ENCODE measurements around the gene PPP6R1. TPM values are rescaled to one million over a fixed set of nuclear protein-coding genes. Genes with fewer than 3 reads are reported as not detected.

PPP6R1 gene
- total and polyA plus RNA-seq, 5 experiments from 2014 or later: 57.3 to 168 (median 131) TPM

DNA sequence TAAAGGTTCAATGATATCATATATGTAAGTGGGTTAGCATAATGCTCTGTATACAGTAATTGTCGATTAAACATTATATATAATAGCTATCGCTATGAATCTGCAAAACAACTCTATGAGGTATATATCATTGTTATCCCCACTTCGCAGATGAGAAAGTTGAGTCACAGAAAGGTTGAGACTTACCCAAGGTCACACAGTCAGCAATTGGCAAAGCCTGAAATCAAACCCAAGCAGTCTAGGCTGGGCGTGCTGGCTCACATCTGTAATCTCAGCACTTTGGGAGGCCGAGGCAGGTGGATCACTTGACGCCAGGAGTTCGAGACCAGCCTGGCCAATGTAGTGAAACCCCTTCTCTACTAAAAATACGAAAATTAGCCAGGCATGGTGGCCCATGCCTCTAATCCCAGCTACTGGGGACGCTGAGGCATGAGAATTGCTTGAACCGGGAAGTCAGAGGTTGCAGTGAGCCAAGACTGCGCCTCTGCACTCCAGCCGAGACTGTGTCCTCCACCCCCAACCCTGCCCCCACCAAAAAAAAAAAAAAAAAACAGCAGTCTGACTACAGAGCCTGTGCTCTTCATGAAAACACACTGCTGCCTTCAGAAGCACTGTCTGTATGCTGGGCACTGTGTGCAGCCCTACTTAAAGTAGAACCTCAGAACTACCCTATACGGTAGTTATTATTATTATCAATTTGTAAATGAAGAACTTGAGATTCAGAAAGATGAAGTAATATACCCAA, 19.7 kb upstream of the PPP6R1 start:
- Mint-ChIP-seq H3K4me3 (peak overlapping the region; percentile 52 to 100 (median 88)), H3K36me3 (peaks cover 0 to 37% (median 5%) of the 10 kb centered on the region in 3 donors), H3K9me3 (no peaks in the 10 kb centered on the region), H3K27ac (peak overlapping the region in 9 of 10 donors; percentile 37 to 100 (median 99)), H3K27me3 (no peaks in the 10 kb centered on the region), H3K4me1 (peaks cover 16 to 57% (median 37%) of the 10 kb centered on the region in 4 donors)
- DNase-seq (no peak), ATAC-seq (no peak)
- POLR2A ChIA-PET: interaction anchor here (0.6 to 6.9 kb wide), 6 partner anchors 15 to 236 kb away, joined by 3 to 142 read pairs (median 6); partner anchors contain the start of genes KMT5C, PPP6R1 and UBE2S

GRCh38 chr19:55277494-55277893, 18.7 kb upstream of the PPP6R1 start:
- DNase-seq: no peak
- H3K27me3 Mint-ChIP-seq: no peaks in the 10 kb centered on the region
- ATAC-seq: no peak
- H3K27ac Mint-ChIP-seq: peak overlapping the region in 4 of 10 donors; percentile 56 to 100 (median 88)
- H3K9me3 Mint-ChIP-seq: no peaks in the 10 kb centered on the region
- peaks cover 13 to 49% (median 30%) of the 10 kb centered on the region in 4 donors for H3K4me1 Mint-ChIP-seq
- peaks cover 0 to 46% (median 9%) of the 10 kb centered on the region in 3 donors for H3K36me3 Mint-ChIP-seq
- POLR2A ChIA-PET: interaction anchor here (0.6 to 6.9 kb wide), 4 partner anchors 14 to 237 kb away, joined by 3 to 142 read pairs (median 4); partner anchors contain the start of gene PPP6R1
- peak overlapping the region in 6 of 10 donors; percentile 16 to 77 (median 51) for H3K4me3 Mint-ChIP-seq

- Mint-ChIP-seq H3K4me1 (peaks cover 17 to 46% (median 32%) of the 10 kb centered on the region in 4 donors), H3K36me3 (peaks cover 0 to 52% (median 15%) of the 10 kb centered on the region in 3 donors), H3K27me3 (no peaks in the 10 kb centered on the region), H3K27ac (peak overlapping the region in 8 of 10 donors; percentile 56 to 100 (median 68)), H3K4me3 (peak overlapping the region in 7 of 10 donors; percentile 16 to 77 (median 33)), H3K9me3 (no peaks in the 10 kb centered on the region)
- ATAC-seq (no peak), DNase-seq (no peak)
- POLR2A ChIA-PET: interaction anchor here (6.9 kb wide), 1 partner anchor 20 kb away, joined by 142 read pairs; the partner anchor contains the start of gene PPP6R1
Measured at GRCh38 chr19:55276720-55277430, 18.1 kb upstream of the PPP6R1 start.

DNA sequence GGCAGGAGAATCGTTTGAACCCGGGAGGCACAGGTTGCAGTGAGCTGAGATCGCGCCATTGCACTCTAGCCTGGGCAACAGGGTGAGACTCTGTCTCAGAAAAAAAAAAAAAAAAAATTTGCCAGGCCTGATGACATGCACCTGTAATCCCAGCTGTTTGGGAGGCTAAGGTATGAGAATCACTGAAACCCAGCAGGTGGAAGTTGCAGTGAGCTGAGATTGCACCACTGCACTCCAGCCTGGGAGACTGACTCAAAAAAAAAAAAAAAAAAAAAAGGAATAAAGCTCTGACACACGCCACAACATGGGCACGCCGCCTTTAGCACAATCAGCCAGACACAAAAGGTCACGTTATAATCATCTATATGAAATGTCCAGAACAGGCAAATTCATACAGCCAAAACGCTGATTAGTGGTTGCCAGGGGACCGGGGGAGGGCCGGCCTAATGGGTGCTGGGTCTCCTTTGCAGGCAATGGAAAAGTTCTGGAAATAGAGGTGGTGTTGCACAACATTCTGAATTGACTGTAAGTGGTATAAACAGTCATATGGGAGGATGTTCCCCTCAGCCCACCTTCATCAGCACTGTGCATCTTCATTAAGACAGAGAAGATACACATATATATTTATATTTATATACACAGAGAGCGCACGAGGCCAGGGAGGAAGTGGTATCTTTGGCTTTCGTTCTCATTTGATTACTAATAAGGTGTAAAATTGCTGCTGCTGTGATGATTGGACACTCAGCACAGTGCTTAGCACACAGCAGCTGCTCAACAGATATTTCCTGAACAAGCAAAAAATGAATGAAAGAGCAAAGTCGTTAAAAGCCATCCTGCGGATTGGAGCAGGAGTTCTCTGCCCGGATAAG, 17.3 kb upstream of the PPP6R1 start:
- DNase-seq: no peak
- peaks cover 0 to 59% (median 20%) of the 10 kb centered on the region in 3 donors for H3K36me3 Mint-ChIP-seq
- peaks cover 17 to 42% (median 26%) of the 10 kb centered on the region in 4 donors for H3K4me1 Mint-ChIP-seq
- POLR2A ChIA-PET: interaction anchor here (0.6 to 0.7 kb wide), 4 partner anchors 19 to 186 kb away, joined by 3 to 6 read pairs (median 4); no protein-coding TSS in a partner anchor
- no peaks in the 10 kb centered on the region for H3K9me3 Mint-ChIP-seq
- no peak for ATAC-seq
- peak overlapping the region in 3 of 10 donors; percentile 21 to 72 (median 48) for H3K4me3 Mint-ChIP-seq
- peak overlapping the region in 5 of 10 donors; percentile 56 to 92 (median 68) for H3K27ac Mint-ChIP-seq
- H3K27me3 Mint-ChIP-seq: no peaks in the 10 kb centered on the region

GRCh38 chr19:55273978-55274707, 15.3 kb upstream of the PPP6R1 start:
- Mint-ChIP-seq H3K36me3 (peaks cover 0 to 69% (median 20%) of the 10 kb centered on the region in 3 donors), H3K9me3 (no peaks in the 10 kb centered on the region), H3K4me3 (no peak overlapping the region), H3K4me1 (peaks cover 6 to 25% (median 14%) of the 10 kb centered on the region in 4 donors), H3K27me3 (no peaks in the 10 kb centered on the region), H3K27ac (no peak overlapping the region)
- DNase-seq (no peak), ATAC-seq (no peak)
- POLR2A ChIA-PET: interaction anchor here (0.7 to 1.9 kb wide), 2 partner anchors 15 to 65 kb away, joined by 3 to 5 read pairs; partner anchors contain the start of gene KMT5C

DNA sequence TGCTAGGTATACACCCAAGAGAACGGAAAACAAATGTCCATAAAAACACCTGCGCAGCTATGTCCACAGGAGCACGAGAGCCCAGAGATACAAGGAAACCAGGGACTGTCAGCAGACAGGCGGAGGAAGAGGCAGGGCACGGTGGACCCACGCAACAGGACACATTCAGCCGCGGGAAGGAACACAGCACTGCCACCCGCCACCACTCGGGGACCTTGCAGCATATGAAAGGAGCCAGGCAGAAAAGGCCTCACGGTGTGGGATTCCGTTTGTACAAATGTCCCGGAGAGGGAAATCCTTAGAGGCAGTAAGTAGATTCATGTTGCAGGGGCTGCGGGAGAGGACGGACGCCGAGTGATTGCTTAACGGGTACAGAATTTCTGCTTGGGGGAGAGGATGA, 13.3 kb upstream of the PPP6R1 start:
- Mint-ChIP-seq H3K36me3 (peaks cover 0 to 62% (median 20%) of the 10 kb centered on the region in 3 donors), H3K4me1 (peaks cover 4 to 17% (median 10%) of the 10 kb centered on the region in 4 donors), H3K4me3 (no peak overlapping the region), H3K27ac (no peak overlapping the region), H3K27me3 (no peaks in the 10 kb centered on the region), H3K9me3 (no peaks in the 10 kb centered on the region)
- DNase-seq (no peak), ATAC-seq (no peak)
- POLR2A ChIA-PET: no interaction called here

GRCh38 chr19:55270172-55270942, 11.5 kb upstream of the PPP6R1 start:
- no peaks in the 10 kb centered on the region for H3K27me3 Mint-ChIP-seq
- H3K27ac Mint-ChIP-seq: no peak overlapping the region
- H3K4me1 Mint-ChIP-seq: peaks cover 2 to 14% (median 12%) of the 10 kb centered on the region in 4 donors
- H3K9me3 Mint-ChIP-seq: peaks cover 0 to 12% (median 0%) of the 10 kb centered on the region in 9 donors
- no peak overlapping the region for H3K4me3 Mint-ChIP-seq
- DNase-seq (no peak), ATAC-seq (no peak)
- H3K36me3 Mint-ChIP-seq: peaks cover 0 to 47% (median 17%) of the 10 kb centered on the region in 3 donors
- POLR2A ChIA-PET: interaction anchor here (0.5 to 1.6 kb wide), 2 partner anchors 11 to 304 kb away, joined by 3 to 8 read pairs; no protein-coding TSS in a partner anchor

DNA sequence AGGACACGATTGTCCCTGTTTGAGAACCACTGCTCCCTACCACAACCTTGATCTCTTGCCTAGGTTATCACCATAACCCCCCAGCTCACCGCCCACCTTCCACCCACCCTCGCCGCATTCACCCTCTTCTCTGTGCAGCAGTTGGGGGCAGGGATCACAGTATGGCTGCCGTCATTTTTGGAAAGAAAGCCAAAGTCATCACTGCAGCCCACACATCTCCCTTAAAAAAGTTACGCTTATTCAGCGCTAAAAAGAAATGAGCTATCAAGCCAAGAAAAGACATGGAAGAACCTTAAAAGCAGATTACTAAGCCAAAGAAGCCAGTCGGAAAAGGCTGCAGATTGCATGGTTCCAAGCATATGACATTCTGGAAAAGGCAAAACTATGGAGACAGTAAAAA, 10.5 kb upstream of the PPP6R1 start:
- peak overlapping the region in 1 of 10 donors; percentile 63 for H3K27ac Mint-ChIP-seq
- H3K9me3 Mint-ChIP-seq: peaks cover 0 to 12% (median 0%) of the 10 kb centered on the region in 9 donors
- H3K4me1 Mint-ChIP-seq: peaks cover 2 to 14% (median 12%) of the 10 kb centered on the region in 4 donors
- H3K4me3 Mint-ChIP-seq: no peak overlapping the region
- H3K36me3 Mint-ChIP-seq: peaks cover 0 to 38% (median 17%) of the 10 kb centered on the region in 3 donors
- no peak for ATAC-seq
- H3K27me3 Mint-ChIP-seq: no peaks in the 10 kb centered on the region
- POLR2A ChIA-PET: interaction anchor here (0.5 to 1.6 kb wide), 4 partner anchors 10 to 305 kb away, joined by 3 to 8 read pairs (median 3); partner anchors contain the start of gene HSPBP1
- no peak for DNase-seq

- Mint-ChIP-seq H3K36me3 (peaks cover 0 to 27% (median 5%) of the 10 kb centered on the region in 3 donors), H3K9me3 (peaks cover 0 to 12% (median 0%) of the 10 kb centered on the region in 9 donors), H3K27ac (peak overlapping the region in 1 of 10 donors; percentile 21), H3K4me1 (peaks cover 2 to 12% (median 9%) of the 10 kb centered on the region in 4 donors), H3K27me3 (no peaks in the 10 kb centered on the region), H3K4me3 (no peak overlapping the region)
- POLR2A ChIA-PET: interaction anchor here (1.1 kb wide), 1 partner anchor 139 kb away, joined by 3 read pairs; no protein-coding TSS in a partner anchor
- no peak for ATAC-seq
- DNase-seq: no peak
Measured at GRCh38 chr19:55266840-55267239, 8.0 kb upstream of the PPP6R1 start.

- Mint-ChIP-seq H3K4me1 (peaks cover 2 to 12% (median 9%) of the 10 kb centered on the region in 4 donors), H3K27ac (peak overlapping the region in 2 of 10 donors; percentile 21 to 71), H3K36me3 (peaks cover 0 to 23% (median 3%) of the 10 kb centered on the region in 3 donors), H3K9me3 (peaks cover 0 to 12% (median 0%) of the 10 kb centered on the region in 9 donors), H3K27me3 (no peaks in the 10 kb centered on the region), H3K4me3 (peak overlapping the region in 1 of 10 donors; percentile 15)
- POLR2A ChIA-PET: no interaction called here
- DNase-seq (no peak), ATAC-seq (no peak)
Measured at GRCh38 chr19:55266404-55266803, 7.6 kb upstream of the PPP6R1 start.

Measured in naive thymus-derived CD8-positive, alpha-beta T cell (primary cell).